H9 (cell line): Measurements from ENCODE around the gene IL36G. TPM values are rescaled to one million over a fixed set of nuclear protein-coding genes. Genes with fewer than 3 reads are reported as not detected.

Source experiments
- DNase-seq: peaks from one replicate; pipeline ENCODE4 v3.0.0-alpha.2; 2017
- H2AFZ ChIP-seq: one replicate; pipeline ENCODE4 v1.6.1; 2013; ENCODE audit warnings: mild to moderate bottlenecking, low read length, control low read depth, moderate library complexity
- H2AK5ac ChIP-seq: 2 replicates; pipeline ENCODE4 v1.6.1; 2013; ENCODE audit warnings: low read length, control low read depth, mixed read lengths; ENCODE audit not compliant: insufficient read length
- H2BK120ac ChIP-seq: one replicate; pipeline ENCODE4 v1.6.1; 2013; ENCODE audit warnings: low read depth, mild to moderate bottlenecking, low read length, control low read depth, inconsistent platforms; ENCODE audit not compliant: poor library complexity, severe bottlenecking
- H2BK12ac ChIP-seq: 2 replicates; pipeline ENCODE4 v1.6.1; 2013; ENCODE audit warnings: low read length, control low read depth, mixed read lengths, low read depth; ENCODE audit not compliant: insufficient read length
- H2BK15ac ChIP-seq: 2 replicates; pipeline ENCODE4 v1.6.1; 2013; ENCODE audit warnings: low read depth, low read length, control low read depth
- H2BK20ac ChIP-seq: one replicate; pipeline ENCODE4 v1.6.1; 2013; ENCODE audit warnings: low read depth, mild to moderate bottlenecking, low read length, control low read depth, inconsistent platforms; ENCODE audit not compliant: poor library complexity, severe bottlenecking
- H2BK5ac ChIP-seq: 2 replicates; pipeline ENCODE4 v1.6.1; 2013; ENCODE audit warnings: low read length, control low read depth, mixed read lengths; ENCODE audit not compliant: insufficient read length
- H3K14ac ChIP-seq: 2 replicates; pipeline ENCODE4 v1.6.1; 2013; ENCODE audit warnings: low read length, control low read depth; ENCODE audit not compliant: insufficient read depth
- H3K18ac ChIP-seq: 2 replicates; pipeline ENCODE4 v1.6.1; 2013; ENCODE audit warnings: low read depth, mild to moderate bottlenecking, mixed read lengths, low read length, control low read depth; ENCODE audit not compliant: insufficient read length
- H3K23ac ChIP-seq: 2 replicates; pipeline ENCODE4 v1.6.1; 2013; ENCODE audit warnings: low read length, control low read depth, mixed read lengths, low read depth; ENCODE audit not compliant: insufficient read length
- H3K23me2 ChIP-seq: 2 replicates; pipeline ENCODE4 v1.6.1; 2013; ENCODE audit warnings: low read depth, mild to moderate bottlenecking, mixed read lengths, low read length, control low read depth; ENCODE audit not compliant: insufficient read length, poor library complexity, severe bottlenecking
- H3K27ac ChIP-seq: 2 replicates; pipeline ENCODE4 v1.5.1; 2013; ENCODE audit warnings: low read length, control low read depth, mixed read lengths, low read depth; ENCODE audit not compliant: insufficient read length
- H3K27me3 ChIP-seq: 2 replicates; pipeline ENCODE4 v1.6.1; 2013; ENCODE audit warnings: low read length, control low read depth, inconsistent platforms; ENCODE audit not compliant: insufficient read depth
- H3K4ac ChIP-seq: 2 replicates; pipeline ENCODE4 v1.6.1; 2013; ENCODE audit warnings: low read depth, mild to moderate bottlenecking, control low read depth, inconsistent platforms, low read length, moderate library complexity
- H3K4me1 ChIP-seq: 2 replicates; pipeline ENCODE4 v1.6.1; 2013; ENCODE audit warnings: low read length, control low read depth, inconsistent platforms; ENCODE audit not compliant: insufficient read depth
- H3K4me2 ChIP-seq: 2 replicates; pipeline ENCODE4 v1.6.1; 2013; ENCODE audit warnings: low read length, control low read depth, mixed read lengths; ENCODE audit not compliant: insufficient read length, insufficient read depth
- H3K56ac ChIP-seq: 2 replicates; pipeline ENCODE4 v1.6.1; 2013; ENCODE audit warnings: low read depth, mild to moderate bottlenecking, mixed read lengths, low read length, control low read depth; ENCODE audit not compliant: insufficient read length
- H3K79me1 ChIP-seq: 2 replicates; pipeline ENCODE4 v1.6.1; 2013; ENCODE audit warnings: low read depth, mild to moderate bottlenecking, moderate library complexity, low read length, control low read depth, inconsistent platforms; ENCODE audit not compliant: insufficient read depth, poor library complexity, severe bottlenecking
- H3K79me2 ChIP-seq: 2 replicates; pipeline ENCODE4 v1.6.1; 2013; ENCODE audit warnings: low read length, control low read depth, inconsistent platforms; ENCODE audit not compliant: insufficient read depth
- H3K9ac ChIP-seq: 2 replicates; pipeline ENCODE4 v1.6.1; 2013; ENCODE audit warnings: low read length, control low read depth, mixed read lengths; ENCODE audit not compliant: insufficient read length; ENCODE audit errors: extremely low read depth
- H3K9me3 ChIP-seq: one replicate; pipeline ENCODE4 v1.6.1; 2013; ENCODE audit warnings: low read depth, low read length, inconsistent platforms; ENCODE audit not compliant: control insufficient read depth
- H3T11ph ChIP-seq: one replicate; pipeline ENCODE4 v1.6.1; 2013; ENCODE audit warnings: mild to moderate bottlenecking, low read length, control low read depth, inconsistent platforms
- H4K20me1 ChIP-seq: one replicate; pipeline ENCODE4 v1.6.1; 2013; ENCODE audit not compliant: control insufficient read depth, insufficient read length, insufficient read depth
- H4K5ac ChIP-seq: 2 replicates; pipeline ENCODE4 v1.6.1; 2013; ENCODE audit warnings: low read depth, mild to moderate bottlenecking, mixed read lengths, low read length, control low read depth; ENCODE audit not compliant: insufficient read length
- H4K8ac ChIP-seq: replicated peaks from 2 replicates; pipeline ENCODE4 v1.6.1; 2013; ENCODE audit warnings: low read length, control low read depth, mixed read lengths, low read depth; ENCODE audit not compliant: insufficient read length
- H4K91ac ChIP-seq: 2 replicates; pipeline ENCODE4 v1.6.1; 2013; ENCODE audit warnings: low read depth, mild to moderate bottlenecking, moderate library complexity, mixed read lengths, low read length, control low read depth; ENCODE audit not compliant: insufficient read length
- H3K27ac Mint-ChIP-seq, 3 experiments: 2 replicates in 2 of 3; 3 replicates in 1 of 3; pipeline ENCODE4 v1.8.0; 2020 to 2021; ENCODE audit warnings: mixed read lengths in 3 of 3, mild to moderate bottlenecking in 1 of 3, moderate library complexity in 1 of 3
- H3K27me3 Mint-ChIP-seq: 2 replicates; pipeline ENCODE4 v1.8.0; 2021; ENCODE audit warnings: low read depth, mild to moderate bottlenecking, moderate library complexity, mixed read lengths
- H3K36me3 Mint-ChIP-seq, 3 experiments: 2 replicates in 2 of 3; 3 replicates in 1 of 3; pipeline ENCODE4 v1.8.0; 2020 to 2021; ENCODE audit warnings: low read depth in 3 of 3, mixed read lengths in 3 of 3; ENCODE audit not compliant: insufficient read depth in 1 of 3
- H3K4me1 Mint-ChIP-seq, 2 experiments: 2 replicates each; pipeline ENCODE4 v1.8.0; 2020; ENCODE audit warnings: mixed read lengths in 2 of 2
- H3K4me3 Mint-ChIP-seq, 2 experiments: 2 replicates in 1 of 2; 3 replicates in 1 of 2; pipeline ENCODE4 v1.8.0; 2020 to 2021; ENCODE audit warnings: mild to moderate bottlenecking in 2 of 2, mixed read lengths in 2 of 2, moderate library complexity in 1 of 2
- H3K9me3 Mint-ChIP-seq, 2 experiments: 2 replicates in 1 of 2; 3 replicates in 1 of 2; pipeline ENCODE4 v1.8.0; 2020; ENCODE audit warnings: mild to moderate bottlenecking in 2 of 2, mixed read lengths in 2 of 2, moderate library complexity in 1 of 2
- CTCF ChIP-seq: fragments of 200-600 bp; sonication (generic); conservative IDR thresholded peaks from 3 replicates; pipeline ENCODE4 v1.8.0; 2021; ENCODE audit warnings: antibody characterized with exemption, mild to moderate bottlenecking
- WGBS: extraction: QIAGEN DNeasy Blood & Tissue Kit; methylation state at CpG from one replicate; pipeline ENCODE4 v1.1.7; 2013; ENCODE audit warnings: missing lambda C conversion rate, low lambda C conversion rate, mixed read lengths; ENCODE audit not compliant: insufficient read length; ENCODE audit errors: extremely low coverage; 5-methylcytosine and 5-hydroxymethylcytosine counted together
- total RNA-seq: library from RNA; stranded (reverse); gene quantifications from 2 replicates; pipeline ENCODE4 v1.2.1, GENCODE V29; 2021

Gene IL36G
- total RNA-seq, 1 experiment from 2014 or later, result not detected

- H3K36me3 Mint-ChIP-seq, result peaks cover 0 to 13% (median 0%) of the 10 kb centered on the region in 3 experiments; a peak in 2 of 7 replicates
- Histone ChIP-seq H3K23me2 (no peaks in the 10 kb centered on the region), H4K91ac (no peak overlapping the region), H3K27me3 (no peaks in the 10 kb centered on the region), H4K20me1 (no peaks in the 10 kb centered on the region), H3T11ph (no peak overlapping the region), H3K79me1 (no peaks in the 10 kb centered on the region), H2AFZ (no peak overlapping the region), H3K79me2 (no peaks in the 10 kb centered on the region), H3K18ac (no peak overlapping the region), H3K27ac (no peak overlapping the region), H3K56ac (no peak overlapping the region), H3K9ac (no peak overlapping the region), H3K4ac (no peak overlapping the region), H3K9me3 (no peaks in the 10 kb centered on the region), H3K23ac (no peak overlapping the region), H4K5ac (no peak overlapping the region), H2AK5ac (no peak overlapping the region), H3K4me1 (no peaks in the 10 kb centered on the region), H3K14ac (no peak overlapping the region), H2BK15ac (no peak overlapping the region), H2BK5ac (no peak overlapping the region), H3K4me2 (no peak overlapping the region), H2BK12ac (no peak overlapping the region), H2BK120ac (no peak overlapping the region), H4K8ac (no peak overlapping the region), H2BK20ac (no peak overlapping the region)
- H3K9me3 Mint-ChIP-seq, result peaks cover 49 to 85% of the 10 kb centered on the region in 2 experiments
- DNase-seq, result no peak
- no peak for TF ChIP-seq CTCF
- no peaks in the 10 kb centered on the region for H3K4me1 Mint-ChIP-seq
- no peak overlapping the region for H3K27ac Mint-ChIP-seq
- no peak overlapping the region for H3K4me3 Mint-ChIP-seq
- peaks cover 9% of the 10 kb centered on the region for H3K27me3 Mint-ChIP-seq
- no CpG with 5 or more reads among the region's 1 CpG for WGBS
Observed at GRCh38 chr2:112997151-112997550, 19.3 kb downstream of the IL36G start.
